Measurements from ENCODE around the gene BANP.

The BANP gene

DNA sequence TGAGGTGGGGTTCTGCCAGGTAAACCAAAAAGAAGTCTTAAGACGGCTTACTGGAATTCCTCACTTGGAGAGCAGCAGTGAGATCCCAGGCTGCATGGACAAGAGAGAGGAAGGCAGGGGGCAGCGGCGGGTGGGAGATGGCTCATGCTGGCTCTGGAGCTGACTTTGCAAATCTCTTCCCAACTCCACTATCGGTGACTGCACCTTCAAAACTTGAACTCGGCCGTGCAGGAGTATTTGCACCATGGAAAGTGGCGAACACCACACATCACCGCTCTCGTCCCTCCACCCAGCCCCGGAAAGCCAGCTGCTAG, 31.6 kb upstream of the BANP start:
- no peak overlapping the region for H3K4me3 ChIP-seq (ENCODE audit: insufficient read depth in 1 of 2, low read depth in 1 of 2, low read length in 2 of 2)
- no peak overlapping the region for H3K4ac ChIP-seq (ENCODE audit: low read depth in 1 of 2, low read length in 2 of 2)
- H3K18ac ChIP-seq (ENCODE audit: low read depth in 1 of 2, low read length in 2 of 2): no peak overlapping the region
- no peak overlapping the region for H2BK5ac ChIP-seq (ENCODE audit: low read depth, low read length, poor library complexity, severe bottlenecking)
- H3K27ac ChIP-seq (ENCODE audit: low read length, poor library complexity, severe bottlenecking): no peak overlapping the region
- H2BK15ac ChIP-seq (ENCODE audit: low read depth, poor library complexity, severe bottlenecking): no peak overlapping the region
- H2BK120ac ChIP-seq (ENCODE audit: low read depth, low read length): no peak overlapping the region
- H4K8ac ChIP-seq (ENCODE audit: low read length): no peak overlapping the region
- no peaks in the 10 kb centered on the region for H3K9me3 ChIP-seq (ENCODE audit: control insufficient read depth, low read length)
- H4K91ac ChIP-seq (ENCODE audit: low read length): no peak overlapping the region
- H2AK5ac ChIP-seq (ENCODE audit: low read length, severe bottlenecking): no peak overlapping the region
- peak overlapping the region in 1 of 2 experiments; percentile 10 for H3K14ac ChIP-seq (ENCODE audit: low read length in 2 of 2)
- no peak overlapping the region for H2AFZ ChIP-seq (ENCODE audit: low read depth, low read length)
- no peak overlapping the region for H3K23ac ChIP-seq (ENCODE audit: low read length in 2 of 2)
- peaks cover 9 to 38% of the 10 kb centered on the region in 2 experiments for H3K27me3 ChIP-seq (ENCODE audit: control insufficient read depth in 1 of 2, insufficient read depth in 1 of 2, low read length in 2 of 2)
- no peak overlapping the region for H2BK12ac ChIP-seq (ENCODE audit: low read length in 2 of 2)
- H3K4me2 ChIP-seq (ENCODE audit: low read length, poor library complexity, severe bottlenecking): no peak overlapping the region
- H3K9ac ChIP-seq (ENCODE audit: low read length): no peak overlapping the region
- DNase-seq: no peak
- H3K79me1 ChIP-seq (replicated peaks; ENCODE audit: low read length, poor library complexity, severe bottlenecking): no peaks in the 10 kb centered on the region
- no peaks in the 10 kb centered on the region for H3K36me3 ChIP-seq (ENCODE audit: control insufficient read depth in 1 of 2, insufficient read depth in 2 of 2, low read depth in 1 of 2, low read length in 2 of 2)
- peaks cover 12% of the 10 kb centered on the region for H3K4me1 ChIP-seq (ENCODE audit: control insufficient read depth, insufficient read depth, low read depth, low read length)
- 89% methylated on average over 9 of the region's 10 CpGs for WGBS

DNA sequence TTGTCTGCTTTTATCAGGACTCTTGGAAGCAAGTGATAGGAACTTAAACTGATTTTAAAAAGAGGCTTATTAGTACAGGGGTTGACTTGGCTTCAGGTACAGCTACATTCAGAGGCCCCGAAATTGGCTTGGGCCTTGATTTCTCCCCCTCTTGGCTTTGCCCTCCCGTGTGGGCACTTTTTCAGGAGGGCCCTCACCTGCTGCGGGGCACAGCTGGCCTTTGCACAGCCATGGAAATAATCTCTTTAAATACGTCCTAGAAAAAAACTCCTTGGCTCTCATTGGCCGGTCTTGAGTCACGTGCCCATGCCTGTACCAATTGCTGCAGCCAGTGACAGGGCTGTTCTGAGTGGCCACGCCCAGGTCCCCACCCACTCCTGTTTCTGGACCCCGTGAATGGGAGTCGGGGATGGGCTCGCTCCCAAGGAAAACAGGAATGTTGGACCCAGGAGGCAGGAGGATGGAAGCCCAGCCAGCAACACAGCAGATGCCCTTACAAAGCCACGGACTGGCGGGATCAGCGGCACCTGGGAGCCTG, 29.9 kb upstream of the BANP start:
- Histone ChIP-seq H3K4me3 (ENCODE audit: insufficient read depth in 1 of 2, low read depth in 1 of 2, low read length in 2 of 2) (no peak overlapping the region), H4K91ac (ENCODE audit: low read length) (no peak overlapping the region), H3K9me3 (ENCODE audit: control insufficient read depth, low read length) (no peaks in the 10 kb centered on the region), H2AFZ (ENCODE audit: low read depth, low read length) (no peak overlapping the region), H2BK12ac (ENCODE audit: low read length in 2 of 2) (no peak overlapping the region), H3K9ac (ENCODE audit: low read length) (no peak overlapping the region), H3K27me3 (ENCODE audit: control insufficient read depth in 1 of 2, insufficient read depth in 1 of 2, low read length in 2 of 2) (peaks cover 21 to 54% of the 10 kb centered on the region in 2 experiments), H3K18ac (ENCODE audit: low read depth in 1 of 2, low read length in 2 of 2) (no peak overlapping the region), H3K4ac (ENCODE audit: low read depth in 1 of 2, low read length in 2 of 2) (no peak overlapping the region), H2BK120ac (ENCODE audit: low read depth, low read length) (no peak overlapping the region), H3K23ac (ENCODE audit: low read length in 2 of 2) (no peak overlapping the region), H4K8ac (ENCODE audit: low read length) (no peak overlapping the region), H3K4me1 (ENCODE audit: control insufficient read depth, insufficient read depth, low read depth, low read length) (peaks cover 21% of the 10 kb centered on the region), H2AK5ac (ENCODE audit: low read length, severe bottlenecking) (no peak overlapping the region), H3K4me2 (ENCODE audit: low read length, poor library complexity, severe bottlenecking) (no peak overlapping the region), H2BK5ac (ENCODE audit: low read depth, low read length, poor library complexity, severe bottlenecking) (no peak overlapping the region), H2BK15ac (ENCODE audit: low read depth, poor library complexity, severe bottlenecking) (no peak overlapping the region), H3K79me1 (replicated peaks; ENCODE audit: low read length, poor library complexity, severe bottlenecking) (no peaks in the 10 kb centered on the region), H3K14ac (ENCODE audit: low read length in 2 of 2) (no peak overlapping the region), H3K27ac (ENCODE audit: low read length, poor library complexity, severe bottlenecking) (no peak overlapping the region), H3K36me3 (ENCODE audit: control insufficient read depth in 1 of 2, insufficient read depth in 2 of 2, low read depth in 1 of 2, low read length in 2 of 2) (no peaks in the 10 kb centered on the region)
- 80% methylated on average over 13 of the region's 13 CpGs for WGBS
- no peak for DNase-seq

DNA sequence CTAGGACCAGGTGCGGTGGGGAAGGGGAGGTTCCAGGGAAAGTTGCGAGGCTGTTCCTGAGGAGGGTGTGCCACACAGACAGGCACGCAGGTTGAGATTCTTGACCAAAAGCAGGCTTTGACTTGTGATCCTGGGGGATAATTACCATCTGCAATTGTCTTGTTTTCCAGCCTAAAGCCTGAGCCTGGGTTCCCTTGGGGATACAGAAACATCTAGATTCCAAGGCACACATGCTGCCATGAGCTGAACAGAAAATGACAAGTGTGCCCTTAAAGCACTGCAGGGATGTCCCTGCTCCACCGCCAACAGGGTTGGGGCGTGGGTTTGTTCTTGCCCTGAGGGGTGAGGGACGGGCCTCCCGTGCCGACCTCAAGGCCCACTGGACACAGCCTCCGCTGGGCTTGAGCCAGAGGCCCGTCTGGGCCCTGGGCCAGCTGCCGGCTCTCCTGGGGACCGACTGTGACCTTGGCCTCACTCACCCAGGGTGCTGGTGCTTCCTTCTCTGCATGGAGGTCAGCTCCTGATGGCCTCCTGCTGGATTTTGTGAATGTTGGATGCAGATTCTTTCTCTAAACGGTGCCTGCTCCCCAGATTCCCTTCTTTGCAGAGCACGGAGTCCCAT, 28.9 kb upstream of the BANP start:
- Histone ChIP-seq H3K79me1 (replicated peaks; ENCODE audit: low read length, poor library complexity, severe bottlenecking) (no peaks in the 10 kb centered on the region), H4K8ac (ENCODE audit: low read length) (no peak overlapping the region), H3K9me3 (ENCODE audit: control insufficient read depth, low read length) (no peaks in the 10 kb centered on the region), H3K9ac (ENCODE audit: low read length) (no peak overlapping the region), H3K4me3 (ENCODE audit: insufficient read depth in 1 of 2, low read depth in 1 of 2, low read length in 2 of 2) (peak overlapping the region in 1 of 2 experiments; percentile 14), H3K18ac (ENCODE audit: low read depth in 1 of 2, low read length in 2 of 2) (no peak overlapping the region), H2BK5ac (ENCODE audit: low read depth, low read length, poor library complexity, severe bottlenecking) (no peak overlapping the region), H2BK12ac (ENCODE audit: low read length in 2 of 2) (no peak overlapping the region), H4K91ac (ENCODE audit: low read length) (no peak overlapping the region), H2BK15ac (ENCODE audit: low read depth, poor library complexity, severe bottlenecking) (no peak overlapping the region), H3K4ac (ENCODE audit: low read depth in 1 of 2, low read length in 2 of 2) (no peak overlapping the region), H3K14ac (ENCODE audit: low read length in 2 of 2) (no peak overlapping the region), H3K4me2 (ENCODE audit: low read length, poor library complexity, severe bottlenecking) (no peak overlapping the region), H3K27ac (ENCODE audit: low read length, poor library complexity, severe bottlenecking) (no peak overlapping the region), H2AFZ (ENCODE audit: low read depth, low read length) (no peak overlapping the region), H2BK120ac (ENCODE audit: low read depth, low read length) (no peak overlapping the region), H3K36me3 (ENCODE audit: control insufficient read depth in 1 of 2, insufficient read depth in 2 of 2, low read depth in 1 of 2, low read length in 2 of 2) (no peaks in the 10 kb centered on the region), H3K23ac (ENCODE audit: low read length in 2 of 2) (no peak overlapping the region), H2AK5ac (ENCODE audit: low read length, severe bottlenecking) (no peak overlapping the region), H3K4me1 (ENCODE audit: control insufficient read depth, insufficient read depth, low read depth, low read length) (peaks cover 21% of the 10 kb centered on the region), H3K27me3 (ENCODE audit: control insufficient read depth in 1 of 2, insufficient read depth in 1 of 2, low read length in 2 of 2) (peaks cover 31 to 64% of the 10 kb centered on the region in 2 experiments)
- 86% methylated on average over 14 of the region's 14 CpGs for WGBS
- DNase-seq: no peak

DNA sequence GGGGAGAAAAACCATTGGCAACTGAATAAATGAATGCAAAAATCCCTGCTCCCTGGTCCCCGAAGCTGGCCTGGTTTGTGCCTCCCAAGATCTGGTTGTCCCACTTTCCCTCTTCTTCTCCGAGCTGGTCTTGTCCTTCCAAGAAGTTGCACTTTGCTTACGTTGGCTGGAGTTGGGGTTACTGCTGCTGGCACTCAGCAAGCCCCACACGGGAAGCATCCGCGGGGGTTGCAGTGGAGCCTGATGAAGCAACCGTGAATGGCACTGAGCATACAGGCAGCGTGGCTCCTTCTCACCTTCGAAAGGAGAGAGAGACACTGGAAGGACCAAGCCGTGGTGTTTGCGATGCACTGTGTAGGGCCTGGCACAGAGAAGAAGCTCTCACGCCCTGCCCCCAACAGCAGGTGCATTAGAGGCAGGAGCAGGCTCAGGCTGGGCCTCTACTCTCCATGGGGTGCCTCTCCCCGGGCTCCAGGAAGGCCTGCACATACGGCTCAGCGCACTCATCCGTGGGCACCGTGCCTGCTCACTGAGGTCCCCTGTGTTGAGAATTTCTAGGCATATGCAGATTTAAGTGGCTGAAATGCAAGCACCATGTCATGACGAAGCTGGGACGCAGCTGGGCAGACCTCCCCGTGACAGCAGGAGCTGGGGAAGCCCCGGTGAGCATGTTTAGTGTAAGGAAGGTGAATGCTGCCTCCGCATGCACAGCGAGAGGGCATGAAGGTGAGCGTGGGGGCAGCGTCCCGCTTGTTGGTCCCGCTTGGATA, 27.0 kb upstream of the BANP start:
- Histone ChIP-seq H3K9ac (ENCODE audit: low read length) (no peak overlapping the region), H4K8ac (ENCODE audit: low read length) (no peak overlapping the region), H3K14ac (ENCODE audit: low read length in 2 of 2) (no peak overlapping the region), H3K4me2 (ENCODE audit: low read length, poor library complexity, severe bottlenecking) (peak overlapping the region; percentile 15), H3K4me3 (ENCODE audit: insufficient read depth in 1 of 2, low read depth in 1 of 2, low read length in 2 of 2) (no peak overlapping the region), H2BK15ac (ENCODE audit: low read depth, poor library complexity, severe bottlenecking) (no peak overlapping the region), H3K27me3 (ENCODE audit: control insufficient read depth in 1 of 2, insufficient read depth in 1 of 2, low read length in 2 of 2) (peaks cover 33 to 58% of the 10 kb centered on the region in 2 experiments), H2AFZ (ENCODE audit: low read depth, low read length) (no peak overlapping the region), H2AK5ac (ENCODE audit: low read length, severe bottlenecking) (no peak overlapping the region), H3K4ac (ENCODE audit: low read depth in 1 of 2, low read length in 2 of 2) (no peak overlapping the region), H3K4me1 (ENCODE audit: control insufficient read depth, insufficient read depth, low read depth, low read length) (peaks cover 21% of the 10 kb centered on the region), H3K23ac (ENCODE audit: low read length in 2 of 2) (no peak overlapping the region), H2BK120ac (ENCODE audit: low read depth, low read length) (no peak overlapping the region), H2BK5ac (ENCODE audit: low read depth, low read length, poor library complexity, severe bottlenecking) (no peak overlapping the region), H3K18ac (ENCODE audit: low read depth in 1 of 2, low read length in 2 of 2) (no peak overlapping the region), H3K36me3 (ENCODE audit: control insufficient read depth in 1 of 2, insufficient read depth in 2 of 2, low read depth in 1 of 2, low read length in 2 of 2) (no peaks in the 10 kb centered on the region), H3K27ac (ENCODE audit: low read length, poor library complexity, severe bottlenecking) (no peak overlapping the region), H4K91ac (ENCODE audit: low read length) (no peak overlapping the region), H2BK12ac (ENCODE audit: low read length in 2 of 2) (no peak overlapping the region), H3K79me1 (replicated peaks; ENCODE audit: low read length, poor library complexity, severe bottlenecking) (no peaks in the 10 kb centered on the region), H3K9me3 (ENCODE audit: control insufficient read depth, low read length) (no peaks in the 10 kb centered on the region)
- 82% methylated on average over 27 of the region's 27 CpGs for WGBS
- DNase-seq: no peak

Measured in mesenchymal stem cell (in vitro differentiated cells and primary cell).